DND-41 (cell line): ENCODE results near the gene RALGAPA2.

ENCODE experiments used
- CTCF ChIP-seq: IDR thresholded peaks from 2 replicates; pipeline ENCODE4 v1.5.1; 2012; ENCODE audit warnings: borderline replicate concordance, low read length, moderate library complexity, mild to moderate bottlenecking; ENCODE audit not compliant: poor library complexity, severe bottlenecking; ENCODE audit errors: extremely low read depth
- EZH2 ChIP-seq: IDR thresholded peaks from 3 replicates; pipeline ENCODE4 v1.6.1; 2012; ENCODE audit warnings: borderline replicate concordance, low read depth, mild to moderate bottlenecking, moderate library complexity, low read length, inconsistent platforms; ENCODE audit not compliant: severe bottlenecking

GRCh38 chr20:20612251-20612650 is 100.2 kb downstream of the RALGAPA2 start:
- no peak for TF ChIP-seq CTCF
- no peak for TF ChIP-seq EZH2
